Endothelial cell of umbilical vein (primary cell): Measurements from ENCODE around the gene DNAJC27. TPM values are rescaled to one million over a fixed set of nuclear protein-coding genes. Genes with fewer than 3 reads are reported as not detected.

Experiments used
- BruUV-seq: library from RNA; stranded (reverse); fragments of 400-500 nt; replicated peaks from 2 replicates; lab custom pipeline; 2021; lab: Mats Ljungman, UMichigan
- CTCF ChIA-PET: fragments of 300-600, 350-600 bp; sonication (Branson Sonifier 250); formaldehyde crosslinking; loops from one replicate; lab custom pipeline; 2021; ENCODE audit warnings: antibody characterized with exemption, inconsistent platforms; lab: Charles Lee
- POLR2A ChIA-PET: fragments of 300-600, 350-600 bp; sonication (Branson Sonifier 250); formaldehyde crosslinking; loops from one replicate; lab custom pipeline; 2021; ENCODE audit warnings: antibody characterized with exemption, inconsistent platforms; lab: Charles Lee
- DNase-seq: peaks from one replicate; pipeline ENCODE4 v3.0.0-alpha.2; 2011; ENCODE audit warnings: low read depth, low spot score
- FAIRE-seq: peaks from 2 replicates; lab custom pipeline; 2011; peaks lifted over from hg19 to GRCh38; lab: Jason Lieb, UNC
- H2AFZ ChIP-seq: 2 replicates; pipeline ENCODE4 v1.6.0; 2012; ENCODE audit warnings: low read depth, low read length, control low read depth, inconsistent platforms
- H3K27ac ChIP-seq: 2 replicates; pipeline ENCODE4 v1.5.1; 2011; ENCODE audit warnings: low read depth, mild to moderate bottlenecking, control low read depth, low read length, moderate library complexity; ENCODE audit not compliant: insufficient read depth
- H3K27me3 ChIP-seq, 2 experiments: 2 replicates each; pipeline versions ENCODE4 v1.6.0 to v1.6.1; 2011; ENCODE audit warnings: low read length in 2 of 2, mixed read lengths in 1 of 2; ENCODE audit not compliant: control insufficient read depth in 2 of 2, insufficient read depth in 2 of 2
- H3K36me3 ChIP-seq, 2 experiments: 2 replicates in 1 of 2; 3 replicates in 1 of 2; pipeline ENCODE4 v1.5.1; 2011; ENCODE audit warnings: low read length in 2 of 2, mild to moderate bottlenecking in 1 of 2, moderate library complexity in 1 of 2; ENCODE audit not compliant: control insufficient read depth in 2 of 2, insufficient read depth in 2 of 2; ENCODE audit errors: extremely low read depth in 1 of 2
- H3K4me1 ChIP-seq: 3 replicates; pipeline ENCODE4 v1.5.1; 2011; ENCODE audit warnings: mild to moderate bottlenecking, low read length; ENCODE audit not compliant: control insufficient read depth, insufficient read depth; ENCODE audit errors: extremely low read depth
- H3K4me2 ChIP-seq: 2 replicates; pipeline ENCODE4 v1.6.1; 2011; ENCODE audit warnings: low read length, control low read depth, mixed read lengths; ENCODE audit not compliant: insufficient read depth
- H3K4me3 ChIP-seq, 3 experiments: fragments of 200-600 bp in 1 of 3; sonication (generic), shearing (Covaris generic) in 1 of 3; replicated peaks in 1 of 3; 2 replicates each; pipeline ENCODE4 v1.5.1; 2011 to 2016; ENCODE audit warnings: control low read depth in 3 of 3, low read length in 3 of 3, mild to moderate bottlenecking in 2 of 3, inconsistent platforms in 1 of 3, low read depth in 1 of 3, moderate library complexity in 1 of 3; ENCODE audit not compliant: insufficient read depth in 1 of 3
- H3K79me2 ChIP-seq: 2 replicates; pipeline ENCODE4 v1.6.0; 2012; ENCODE audit warnings: low read length, inconsistent platforms; ENCODE audit not compliant: control insufficient read depth, insufficient read depth
- H3K9ac ChIP-seq: replicated peaks from 2 replicates; pipeline ENCODE3; 2011; ENCODE audit warnings: low read length, control low read depth; ENCODE audit not compliant: insufficient read depth; ENCODE audit errors: extremely low read depth
- H3K9me1 ChIP-seq: replicated peaks from 3 replicates; pipeline ENCODE4 v1.6.0; 2011; ENCODE audit warnings: mild to moderate bottlenecking, low read length; ENCODE audit not compliant: control insufficient read depth, insufficient read depth; ENCODE audit errors: extremely low read depth
- H3K9me3 ChIP-seq: replicated peaks from 2 replicates; pipeline ENCODE4 v1.5.1; 2012; ENCODE audit warnings: low read length, inconsistent platforms; ENCODE audit not compliant: control insufficient read depth, insufficient read depth
- H4K20me1 ChIP-seq: replicated peaks from 2 replicates; pipeline ENCODE3; 2011; ENCODE audit warnings: mild to moderate bottlenecking, low read length; ENCODE audit not compliant: control insufficient read depth, insufficient read depth; ENCODE audit errors: extremely low read depth
- CTCF ChIP-seq, 2 donors: IDR thresholded peaks; 1 replicate in 1 of 2; 2 replicates in 1 of 2; pipeline ENCODE4 v1.5.1; 2011; ENCODE audit warnings: low read length in 2 of 2, mild to moderate bottlenecking in 2 of 2, moderate library complexity in 2 of 2, control low read depth in 1 of 2, inconsistent platforms in 1 of 2, low read depth in 1 of 2; ENCODE audit not compliant: insufficient read depth in 1 of 2; ENCODE audit errors: extremely low read depth in 1 of 2
- EZH2 ChIP-seq: IDR thresholded peaks from 2 replicates; pipeline ENCODE4 v1.6.1; 2012; ENCODE audit warnings: borderline replicate concordance, low read depth, mild to moderate bottlenecking, moderate library complexity, low read length, inconsistent platforms; ENCODE audit not compliant: severe bottlenecking
- FOS ChIP-seq: IDR thresholded peaks from 2 replicates; pipeline ENCODE4 v1.6.1; 2011; ENCODE audit warnings: mild to moderate bottlenecking, low read length, moderate library complexity, borderline replicate concordance; ENCODE audit not compliant: insufficient read depth
- GATA2 ChIP-seq: IDR thresholded peaks from 2 replicates; pipeline ENCODE4 v1.7.0; 2011; ENCODE audit warnings: low read depth, mild to moderate bottlenecking, moderate library complexity, mixed read lengths, low read length; ENCODE audit not compliant: insufficient read length, insufficient read depth
- JUN ChIP-seq: IDR thresholded peaks from 2 replicates; pipeline ENCODE4 v1.6.1; 2011; ENCODE audit warnings: borderline replicate concordance, low read depth; ENCODE audit not compliant: insufficient read length, insufficient read depth
- MAX ChIP-seq: IDR thresholded peaks from 2 replicates; pipeline ENCODE4 v1.6.1; 2011; ENCODE audit not compliant: insufficient read depth, insufficient read length
- MYC ChIP-seq: IDR thresholded peaks from one replicate; pipeline ENCODE4 v1.6.1; 2011; ENCODE audit warnings: mild to moderate bottlenecking, low read depth, low read length
- POLR2A ChIP-seq: IDR thresholded peaks from 2 replicates; pipeline ENCODE4 v1.6.1; 2012; ENCODE audit warnings: low read depth, mild to moderate bottlenecking, control low read depth, low read length
- POLR2AphosphoS5 ChIP-seq: IDR thresholded peaks from 2 replicates; pipeline ENCODE4 v1.6.1; 2012; ENCODE audit warnings: low read depth, mild to moderate bottlenecking, control low read depth, low read length, moderate library complexity; ENCODE audit not compliant: insufficient read depth
- dilution Hi-C: fragments of 300-500 bp; cut with MboI; formaldehyde crosslinking; loops from one replicate; pipeline ENCODE4 v1.15.0; 2019; ENCODE audit warnings: low sequenced_read_pairs; ENCODE audit not compliant: extremely low pct_ligation_motif_present
- intact Hi-C: fragments of 100-400 bp; cut with micrococcal nuclease; formaldehyde crosslinking; loops from one replicate; pipeline ENCODE4 v1.10.0; 2022
- polyA plus RNA-seq, 4 experiments: library from polyadenylated mRNA; depleted of rRNA in 3 of 4; stranded (reverse) in 3 of 4; unstranded in 1 of 4; fragments of >200 nt; gene quantifications; 2 replicates each; pipeline versions ENCODE4 v1.2.1 to v1.2.3, GENCODE V29; 2011 to 2012; ENCODE audit warnings: missing spikeins in 1 of 4
- total RNA-seq: library from RNA; stranded (reverse); gene quantifications from 2 replicates; pipeline ENCODE4 v1.2.3, GENCODE V29; 2021

The DNAJC27 gene
- total and polyA plus RNA-seq, 2 donors (not counting 3 experiments of a cell fraction or from before 2014, with no cell fraction given): 1.3 to 3.2 TPM

- H3K79me2 ChIP-seq: no peaks in the 10 kb centered on the region
- no peak for FAIRE-seq
- CTCF ChIA-PET: interaction anchor here (1.8 to 2.4 kb wide), 2 partner anchors 18 to 136 kb away, joined by 5 to 9 read pairs; no protein-coding TSS in a partner anchor
Measured at GRCh38 chr2:24993406-24994145, 21.8 kb upstream of the DNAJC27 start.

More at GRCh38 chr2:24993406-24994145, 21.8 kb upstream of the DNAJC27 start:
- H2AFZ ChIP-seq: no peak overlapping the region
- no peaks in the 10 kb centered on the region for H3K36me3 ChIP-seq
- dilution Hi-C loops: no loop called here
- intact Hi-C loops: no loop called here
- H3K4me1 ChIP-seq: no peaks in the 10 kb centered on the region
- TF ChIP-seq GATA2: no peak
- TF ChIP-seq EZH2: no peak
- TF ChIP-seq CTCF (IDR thresholded peaks at IDR 0.05; ENCODE audit: extremely low read depth in 1 of 2, insufficient read depth in 1 of 2, low read depth in 1 of 2, low read length in 2 of 2): no peak
- no peak for TF ChIP-seq MAX
- TF ChIP-seq FOS: no peak
- TF ChIP-seq MYC: no peak
- no peak for TF ChIP-seq JUN
- TF ChIP-seq POLR2AphosphoS5: no peak
- no peak for TF ChIP-seq POLR2A
- POLR2A ChIA-PET: no interaction called here
- no peaks in the 10 kb centered on the region for H4K20me1 ChIP-seq
- no TSS peak for BruUV-seq
- no peak overlapping the region for H3K4me2 ChIP-seq
- H3K9me3 ChIP-seq: no peaks in the 10 kb centered on the region
- H3K4me3 ChIP-seq: no peak overlapping the region
- H3K27ac ChIP-seq: no peak overlapping the region
- no peaks in the 10 kb centered on the region for H3K9me1 ChIP-seq
- no peak for DNase-seq
- no peak overlapping the region for H3K9ac ChIP-seq
- peaks cover 3 to 6% of the 10 kb centered on the region in 2 experiments for H3K27me3 ChIP-seq
